Esophagus squamous epithelium (tissue), 4 donors: ENCODE measurements around the gene COX19.

ENCODE experiments used
- CTCF ChIP-seq, 6 experiments: fragments of 450-650 bp in 4 of 6; fragments of 200-600 bp in 2 of 6; sonication (generic) in 2 of 6; IDR thresholded peaks; one replicate each; pipeline ENCODE4 v1.5.1; 2016 to 2019; ENCODE audit warnings: antibody characterized with exemption in 6 of 6, mild to moderate bottlenecking in 4 of 6, moderate library complexity in 4 of 6
- POLR2A ChIP-seq, 4 donors: fragments of 450-650 bp; IDR thresholded peaks; one replicate each; pipeline ENCODE4 v1.6.1; 2017; ENCODE audit warnings: antibody characterized with exemption in 4 of 4, mild to moderate bottlenecking in 4 of 4, moderate library complexity in 3 of 4

- TF ChIP-seq CTCF (IDR thresholded peaks at IDR 0.05) (no peak), POLR2A (IDR thresholded peaks at IDR 0.05) (no peak)
These were observed 37.4 kb upstream of the COX19 start for GRCh38 chr7:1012716-1013095.
